Measurements from ENCODE around the gene PPP3CB.

Gene PPP3CB

GRCh38 chr10:73449113-73449512 is 46.7 kb downstream of the PPP3CB start:
- TF ChIP-seq CTCF (IDR thresholded peaks at IDR 0.05), result no peak
- no peaks in the 10 kb centered on the region for H3K27me3 ChIP-seq
- H3K4me1 ChIP-seq (ENCODE audit: control insufficient read depth in 1 of 2, insufficient read depth in 1 of 2, low read depth in 1 of 2, low read length in 1 of 2), result no peaks in the 10 kb centered on the region
- H3K9me3 ChIP-seq, result no peaks in the 10 kb centered on the region
- H3K4me3 ChIP-seq (ENCODE audit: low read depth in 1 of 2, low read length in 1 of 2), result no peak overlapping the region
- H3K27ac ChIP-seq, result no peak overlapping the region
- H3K36me3 ChIP-seq, result peaks cover 40% of the 10 kb centered on the region

- H3K36me3 ChIP-seq, result peaks cover 45% of the 10 kb centered on the region
- H3K27ac ChIP-seq, result no peak overlapping the region
- no peaks in the 10 kb centered on the region for H3K27me3 ChIP-seq
- H3K4me1 ChIP-seq (ENCODE audit: control insufficient read depth in 1 of 2, insufficient read depth in 1 of 2, low read depth in 1 of 2, low read length in 1 of 2), result no peaks in the 10 kb centered on the region
- H3K9me3 ChIP-seq, result no peaks in the 10 kb centered on the region
- no peak overlapping the region for H3K4me3 ChIP-seq (ENCODE audit: low read depth in 1 of 2, low read length in 1 of 2)
- no peak for TF ChIP-seq CTCF (IDR thresholded peaks at IDR 0.05)
Observed at GRCh38 chr10:73448384-73448783, 47.4 kb downstream of the PPP3CB start.

- H3K36me3 ChIP-seq, result peaks cover 37% of the 10 kb centered on the region
Observed at GRCh38 chr10:73446926-73447325, 48.9 kb downstream of the PPP3CB start.

GRCh38 chr10:73444457-73444856 is 51.4 kb downstream of the PPP3CB start:
- TF ChIP-seq CTCF (IDR thresholded peaks at IDR 0.05), result no peak
- no peak overlapping the region for H3K27ac ChIP-seq

More at GRCh38 chr10:73446926-73447325, 48.9 kb downstream of the PPP3CB start:
- Histone ChIP-seq H3K27me3 (no peaks in the 10 kb centered on the region), H3K4me1 (ENCODE audit: control insufficient read depth in 1 of 2, insufficient read depth in 1 of 2, low read depth in 1 of 2, low read length in 1 of 2) (no peaks in the 10 kb centered on the region), H3K9me3 (no peaks in the 10 kb centered on the region), H3K4me3 (ENCODE audit: low read depth in 1 of 2, low read length in 1 of 2) (no peak overlapping the region), H3K27ac (no peak overlapping the region)
- no peak for TF ChIP-seq CTCF (IDR thresholded peaks at IDR 0.05)

GRCh38 chr10:73439605-73440312 is 56.1 kb downstream of the PPP3CB start:
- no peaks in the 10 kb centered on the region for H3K4me1 ChIP-seq (ENCODE audit: control insufficient read depth in 1 of 2, insufficient read depth in 1 of 2, low read depth in 1 of 2, low read length in 1 of 2)
- no peaks in the 10 kb centered on the region for H3K9me3 ChIP-seq
- H3K36me3 ChIP-seq, result peaks cover 76% of the 10 kb centered on the region
- no peak for TF ChIP-seq CTCF (IDR thresholded peaks at IDR 0.05)
- no peak overlapping the region for H3K4me3 ChIP-seq (ENCODE audit: low read depth in 1 of 2, low read length in 1 of 2)
- no peak overlapping the region for H3K27ac ChIP-seq
- no peaks in the 10 kb centered on the region for H3K27me3 ChIP-seq

More at GRCh38 chr10:73444457-73444856, 51.4 kb downstream of the PPP3CB start:
- H3K4me3 ChIP-seq (ENCODE audit: low read depth in 1 of 2, low read length in 1 of 2), result no peak overlapping the region
- peaks cover 59% of the 10 kb centered on the region for H3K36me3 ChIP-seq
- no peaks in the 10 kb centered on the region for H3K4me1 ChIP-seq (ENCODE audit: control insufficient read depth in 1 of 2, insufficient read depth in 1 of 2, low read depth in 1 of 2, low read length in 1 of 2)
- H3K27me3 ChIP-seq, result no peaks in the 10 kb centered on the region
- no peaks in the 10 kb centered on the region for H3K9me3 ChIP-seq
